Measurements from ENCODE around the gene B4GALT1. TPM values are rescaled to one million over a fixed set of nuclear protein-coding genes. Genes with fewer than 3 reads are reported as not detected.

B4GALT1 gene
- total and polyA plus RNA-seq, 2 of the 8 experiments (the other 6 are each of a cell fraction or from before 2014, with no cell fraction given) = 12.8 to 18.2 TPM

DNA sequence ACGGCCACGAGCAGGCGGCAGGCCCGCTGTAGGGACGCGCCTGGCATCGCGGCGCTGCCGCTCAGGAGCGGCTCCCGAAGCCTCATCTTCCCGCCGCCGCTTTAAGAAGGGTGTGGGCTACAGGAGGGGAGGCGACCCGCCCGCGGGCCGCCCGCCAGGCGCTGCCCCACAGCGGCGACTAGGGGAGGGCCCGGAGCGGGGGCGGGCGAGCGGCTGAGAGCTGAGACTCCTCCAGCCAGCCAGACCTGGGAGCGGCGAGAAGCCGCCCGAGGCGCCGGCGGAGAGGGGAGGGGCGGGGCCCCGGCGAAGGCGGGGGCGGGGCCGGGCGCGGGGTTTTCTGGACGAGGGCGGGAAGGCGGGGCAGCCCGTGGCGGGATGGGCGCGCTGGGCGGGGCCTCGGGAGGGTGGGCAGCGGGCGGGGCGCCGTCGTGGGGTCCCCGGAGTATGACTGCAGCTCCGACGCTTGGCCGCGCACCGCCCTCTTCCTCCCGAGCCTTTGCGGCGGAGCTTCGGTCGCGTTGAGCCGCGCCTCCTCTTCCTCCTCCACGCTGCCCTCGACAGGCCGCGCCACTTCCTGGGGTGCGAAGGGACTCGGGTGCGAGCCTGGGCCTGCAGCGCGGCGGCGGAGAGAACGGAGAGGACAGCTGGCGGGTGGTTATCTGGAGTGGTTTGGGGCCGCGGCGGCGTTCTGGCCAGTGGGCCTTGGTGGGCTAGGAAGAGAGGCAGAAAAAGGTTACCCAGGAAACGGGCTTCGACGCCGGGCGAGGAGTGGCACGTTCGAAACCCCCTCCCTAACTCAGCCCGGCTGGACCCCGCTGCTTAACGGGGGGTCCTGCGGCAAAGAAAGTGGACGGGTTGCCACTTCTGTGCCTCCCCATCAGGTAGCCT is at the start of gene B4GALT1 (continued):
- TF ChIP-seq CREB1 (IDR thresholded peaks at IDR 0.05) (peak; percentile 31; the same call in 1 of the 2 replicates), GTF2F1 (IDR thresholded peaks at IDR 0.05; ENCODE audit: borderline replicate concordance, low read depth, low read length) (no peak), TEAD4 (IDR thresholded peaks at IDR 0.05; ENCODE audit: low read depth, low read length) (no peak), E2F6 (IDR thresholded peaks at IDR 0.05) (peak; percentile 84), TAF1 (IDR thresholded peaks at IDR 0.05; ENCODE audit: low read depth, low read length) (peak; percentile 40; the same call in 1 of the 2 replicates), JUN (IDR thresholded peaks at IDR 0.05; ENCODE audit: low read depth, low read length) (no peak), USF2 (IDR thresholded peaks at IDR 0.05; ENCODE audit: low read length) (no peak), ASH2L (IDR thresholded peaks at IDR 0.05; ENCODE audit: low read length) (peak; percentile 78), KDM4A (IDR thresholded peaks at IDR 0.05; ENCODE audit: low read depth, low read length, severe bottlenecking) (peak; percentile 71), CHD1 (IDR thresholded peaks at IDR 0.05; ENCODE audit: low read depth, low read length) (no peak), RNF2 (IDR thresholded peaks at IDR 0.05; ENCODE audit: borderline replicate concordance, low read depth, low read length, missing control alignments, poor library complexity, severe bottlenecking) (peak; percentile 27), TCF12 (IDR thresholded peaks at IDR 0.05; ENCODE audit: low read depth, low read length) (no peak), SP2 (IDR thresholded peaks at IDR 0.05; ENCODE audit: low read length) (no peak), SUZ12 (IDR thresholded peaks at IDR 0.05; ENCODE audit: low read length) (no peak)
- TF ChIP-seq, protein P1, sequence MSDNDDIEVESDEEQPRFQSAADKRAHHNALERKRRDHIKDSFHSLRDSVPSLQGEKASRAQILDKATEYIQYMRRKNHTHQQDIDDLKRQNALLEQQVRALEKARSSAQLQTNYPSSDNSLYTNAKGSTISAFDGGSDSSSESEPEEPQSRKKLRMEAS (IDR thresholded peaks at IDR 0.05) = peak; percentile 80
